GM18951 (cell line): ENCODE measurements around the gene NDEL1.

Experiments
- POLR2A ChIP-seq: IDR thresholded peaks from 4 replicates; pipeline ENCODE4 v1.6.1; 2011; ENCODE audit warnings: mild to moderate bottlenecking; ENCODE audit not compliant: insufficient read length, insufficient read depth; ENCODE audit errors: extremely low read depth
- in situ Hi-C: fragments of 300-500 bp; cut with MboI; formaldehyde crosslinking; loops from one replicate; pipeline ENCODE4 v1.12.0; 2022; ENCODE audit warnings: low sequenced_read_pairs, mixed read lengths, inconsistent platforms; ENCODE audit not compliant: unreplicated experiment

The NDEL1 gene

DNA sequence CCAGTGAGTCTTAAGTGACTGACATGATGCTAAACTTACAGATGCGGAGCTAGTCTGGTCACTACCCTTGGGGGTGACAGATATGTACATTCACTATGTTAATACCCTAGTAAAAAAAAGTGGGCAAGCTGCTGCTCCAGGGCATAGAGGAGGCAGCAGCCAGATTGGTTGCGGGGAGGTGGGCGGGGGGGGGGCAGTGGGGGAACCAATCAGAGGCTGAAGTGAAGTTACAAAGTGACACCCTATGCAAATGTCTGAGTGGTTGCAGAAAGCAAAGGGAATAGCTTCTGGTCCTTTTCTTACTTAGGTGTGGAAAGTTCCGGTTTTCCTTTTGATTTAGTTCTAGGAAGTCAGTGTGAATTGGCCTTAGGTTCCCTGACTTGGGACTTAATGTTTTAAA is 12.1 kb downstream of the NDEL1 start:
- TF ChIP-seq POLR2A = no peak
- in situ Hi-C loops = no loop called here

GRCh38 chr17:8448310-8448709 is 12.6 kb downstream of the NDEL1 start:
- in situ Hi-C loops = no loop called here

GRCh38 chr17:8451933-8452614 is 16.4 kb downstream of the NDEL1 start:
- in situ Hi-C loops = no loop called here
- no peak for TF ChIP-seq POLR2A

More at GRCh38 chr17:8448310-8448709, 12.6 kb downstream of the NDEL1 start:
- no peak for TF ChIP-seq POLR2A

DNA sequence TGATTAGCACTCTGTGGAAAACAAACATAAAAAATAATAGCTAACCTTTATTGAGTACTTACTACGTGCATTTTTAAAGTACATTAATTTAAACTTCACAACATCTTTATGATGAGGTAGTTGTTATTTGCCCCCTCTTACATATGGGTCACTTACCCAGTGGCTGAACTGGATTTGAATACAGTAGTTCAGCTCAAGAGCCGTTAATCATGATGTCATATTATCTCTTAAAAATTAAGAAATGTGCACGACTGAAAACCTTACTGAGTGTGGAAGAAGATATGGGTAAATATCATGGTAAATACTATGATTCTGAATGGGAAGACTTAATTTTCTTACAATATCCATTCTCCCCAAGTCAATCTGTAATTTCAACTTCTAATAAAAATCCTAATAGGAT is 17.6 kb downstream of the NDEL1 start:
- no peak for TF ChIP-seq POLR2A
- in situ Hi-C loops = no loop called here

DNA sequence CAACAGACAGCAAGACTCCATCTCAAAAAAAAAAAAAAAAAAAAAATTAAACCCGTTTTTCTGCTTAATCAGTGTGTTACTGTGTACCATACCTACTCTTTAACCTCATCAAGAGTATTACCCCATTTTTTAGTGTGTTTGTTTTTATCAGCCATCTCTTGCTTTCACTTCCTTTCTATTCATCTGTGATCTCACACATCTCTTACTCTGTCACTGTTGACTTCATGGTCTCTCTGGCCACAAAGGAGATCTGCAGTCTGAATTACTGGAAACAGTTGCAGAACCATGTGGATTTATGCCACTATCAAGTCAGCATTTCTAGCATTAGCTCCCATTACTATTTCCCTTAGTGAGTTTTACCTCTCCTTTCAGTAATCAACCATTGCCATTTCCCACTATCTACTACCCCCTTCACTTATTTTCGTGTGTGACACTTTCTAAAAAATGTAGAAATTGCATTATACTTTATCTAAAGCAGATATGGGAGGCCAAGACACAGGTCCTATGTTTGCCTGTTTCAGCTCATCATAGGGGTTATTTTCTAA is 20.1 kb downstream of the NDEL1 start:
- in situ Hi-C loops = no loop called here
- TF ChIP-seq POLR2A = no peak

- in situ Hi-C loops = no loop called here
- no peak for TF ChIP-seq POLR2A
These were observed 22.4 kb downstream of the NDEL1 start for GRCh38 chr17:8458128-8458527.

- TF ChIP-seq POLR2A = no peak
- in situ Hi-C loops = no loop called here
These were observed 23.4 kb downstream of the NDEL1 start for GRCh38 chr17:8459107-8459506.

- in situ Hi-C loops = no loop called here
- TF ChIP-seq POLR2A = no peak
These were observed 24.1 kb downstream of the NDEL1 start for GRCh38 chr17:8459831-8460230.

GRCh38 chr17:8462564-8462963 is 26.9 kb downstream of the NDEL1 start:
- no peak for TF ChIP-seq POLR2A
- in situ Hi-C loops = no loop called here

- TF ChIP-seq POLR2A = no peak
- in situ Hi-C loops = no loop called here
These were observed 27.4 kb downstream of the NDEL1 start for GRCh38 chr17:8463099-8463498.

DNA sequence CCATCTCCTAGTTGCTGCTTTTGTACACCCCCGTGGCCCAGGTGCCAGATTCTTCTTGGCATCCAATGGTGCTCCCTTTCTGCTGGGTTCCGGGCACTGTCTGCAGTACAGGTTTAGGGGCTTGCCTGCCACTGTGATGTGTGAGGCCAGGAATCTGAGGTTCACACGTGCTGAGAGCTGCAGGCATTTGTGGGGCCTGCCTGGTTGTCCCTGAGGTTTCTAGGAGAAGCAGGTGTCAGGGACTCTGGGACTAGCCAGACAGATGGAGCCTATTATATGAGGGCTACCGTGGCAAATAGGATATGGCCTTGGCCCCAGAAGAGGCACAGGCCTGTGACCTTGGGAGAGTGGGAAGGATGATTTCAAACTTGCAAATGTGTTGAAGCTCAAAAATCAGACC is 29.3 kb downstream of the NDEL1 start:
- no peak for TF ChIP-seq POLR2A

GRCh38 chr17:8465356-8465755 is 29.7 kb downstream of the NDEL1 start:
- in situ Hi-C loops = no loop called here
- no peak for TF ChIP-seq POLR2A

More for the DNA sequence above, 29.3 kb downstream of the NDEL1 start:
- in situ Hi-C loops = no loop called here

DNA sequence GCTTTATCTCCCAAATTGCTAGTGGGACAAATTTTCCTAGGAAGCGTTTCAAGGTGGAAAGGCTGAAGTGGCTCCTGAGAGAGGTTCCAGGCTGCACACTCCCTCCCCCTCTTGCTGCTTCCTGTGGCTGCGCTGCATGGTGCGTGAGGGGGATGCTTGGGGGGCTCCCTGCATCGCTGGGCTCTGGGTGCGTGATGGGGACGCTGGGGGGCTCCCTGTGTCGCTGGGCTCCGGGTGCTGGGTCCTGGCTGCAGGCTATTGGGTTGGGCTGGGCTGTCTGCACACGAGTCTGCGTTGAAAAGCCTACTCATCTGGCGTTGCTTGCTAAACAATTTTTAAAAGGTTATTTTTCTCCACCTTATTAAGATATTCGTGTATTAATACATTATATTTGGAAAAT is 30.1 kb downstream of the NDEL1 start:
- in situ Hi-C loops = no loop called here
- no peak for TF ChIP-seq POLR2A

DNA sequence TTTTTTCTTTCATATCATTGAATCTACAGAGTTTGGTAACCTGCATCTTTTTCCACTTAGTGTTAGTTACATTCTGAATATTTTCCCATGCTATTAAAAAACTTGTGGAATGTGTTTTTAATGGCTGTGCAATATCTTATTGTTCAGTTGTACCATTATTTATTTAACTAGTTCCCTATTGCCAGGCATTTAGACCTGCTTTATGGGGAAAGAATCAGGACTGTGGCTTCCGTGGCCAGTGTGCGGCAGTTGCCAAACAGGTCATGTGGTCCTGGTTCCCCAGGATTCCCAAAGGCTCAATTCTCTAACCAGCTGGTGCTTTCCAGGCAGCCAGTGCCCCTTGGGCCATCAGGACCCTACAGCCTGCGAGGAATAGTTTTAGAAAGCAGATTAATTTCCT is 30.8 kb downstream of the NDEL1 start:
- no peak for TF ChIP-seq POLR2A
- in situ Hi-C loops = no loop called here

DNA sequence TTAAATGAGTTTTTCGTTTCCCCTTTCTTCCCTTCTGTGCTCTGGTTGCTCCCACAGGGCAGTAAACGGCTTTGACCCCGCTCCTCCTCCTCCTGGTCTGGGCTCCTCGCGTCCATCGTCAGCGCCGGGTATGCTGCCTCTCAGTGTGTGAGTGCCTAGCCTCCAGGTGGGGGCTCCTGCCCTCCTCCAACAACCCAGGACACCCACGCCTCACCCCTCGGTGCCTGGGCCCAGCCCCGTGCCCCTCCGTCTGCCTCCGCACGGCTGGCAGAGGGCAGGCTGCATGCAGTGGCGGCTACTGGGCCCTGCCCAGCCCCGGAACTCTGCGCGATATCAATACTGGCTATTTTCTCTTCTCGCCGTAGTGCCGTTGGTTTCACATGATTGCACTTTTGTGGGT is 31.2 kb downstream of the NDEL1 start:
- in situ Hi-C loops = no loop called here
- TF ChIP-seq POLR2A = no peak

GRCh38 chr17:8467527-8467926 is 31.8 kb downstream of the NDEL1 start:
- in situ Hi-C loops = no loop called here
- no peak for TF ChIP-seq POLR2A
